ENCODE measurements around the gene PERP. TPM values are rescaled to one million over a fixed set of nuclear protein-coding genes. Genes with fewer than 3 reads are reported as not detected.

Gene PERP
- 1 to 10 TPM; 8.0 to 8.7 TPM for total RNA-seq
- polyA plus RNA-seq, result 6.4 TPM

- CTCF ChIA-PET, result interaction anchor here (1.0 to 3.4 kb wide), 6 partner anchors 9 to 401 kb away, joined by 3 to 60 read pairs (median 18); no protein-coding TSS in a partner anchor
Observed at GRCh38 chr6:138107078-138107751, at the start of gene PERP. Gene PERP (minus strand): TSS chr6:138107419. CDS start chr6:138107340, 79 bp downstream.

GRCh38 chr6:138155443-138155842 lies 48.2 kb upstream of the PERP start:
- H3K9me3 ChIP-seq (ENCODE audit: low read length), result peaks cover 3% of the 10 kb centered on the region
- Mint-ChIP-seq H3K27me3 (peaks cover 18 to 58% of the 10 kb centered on the region in 2 donors), H3K27ac (no peak overlapping the region), H3K4me1 (no peaks in the 10 kb centered on the region), H3K4me3 (no peak overlapping the region), H3K36me3 (no peaks in the 10 kb centered on the region), H3K9me3 (peaks cover 12 to 19% (median 16%) of the 10 kb centered on the region in 5 donors)
- no peak overlapping the region for H3K27ac ChIP-seq (ENCODE audit: low read depth, low read length)
- peaks cover 2% of the 10 kb centered on the region for H3K27me3 ChIP-seq (ENCODE audit: insufficient read depth, low read length, poor library complexity, severe bottlenecking)
- no peak for DNase-seq
- CTCF ChIA-PET, result no interaction called here
- POLR2A ChIA-PET, result no interaction called here
- no peaks in the 10 kb centered on the region for H3K4me1 ChIP-seq (ENCODE audit: insufficient read depth, low read length)
- H3K4me3 ChIP-seq (ENCODE audit: low read length), result no peak overlapping the region
- H3K36me3 ChIP-seq (ENCODE audit: insufficient read depth, low read length), result no peaks in the 10 kb centered on the region

More at GRCh38 chr6:138107078-138107751, at the start of gene PERP:
- peak within 1 kb of the TSS; percentile 91 to 95 (median 93) for H3K4me3 Mint-ChIP-seq
- Histone ChIP-seq H3K36me3 (ENCODE audit: insufficient read depth, low read length) (no peaks in the 10 kb centered on the region), H3K4me1 (ENCODE audit: insufficient read depth, low read length) (peaks cover 13% of the 10 kb centered on the region), H3K9me3 (ENCODE audit: low read length) (no peaks in the 10 kb centered on the region), H3K4me3 (ENCODE audit: low read length) (peak within 1 kb of the TSS; percentile 31), H3K27ac (ENCODE audit: low read depth, low read length) (peak within 1 kb of the TSS; percentile 2), H3K27me3 (ENCODE audit: insufficient read depth, low read length, poor library complexity, severe bottlenecking) (peaks cover 10% of the 10 kb centered on the region)
- peaks cover 0 to 3% of the 10 kb centered on the region in 2 donors for H3K27me3 Mint-ChIP-seq
- H3K36me3 Mint-ChIP-seq, result peaks cover 0 to 2% (median 0%) of the 10 kb centered on the region in 3 donors
- DNase-seq, result peak; percentile 30 to 83 (median 60)
- POLR2A ChIA-PET, result interaction anchor here (0.6 kb wide), 2 partner anchors 399 to 440 kb away, joined by 4 to 5 read pairs; no protein-coding TSS in a partner anchor
- peaks cover 22 to 40% (median 22%) of the 10 kb centered on the region in 3 donors for H3K4me1 Mint-ChIP-seq
- no peaks in the 10 kb centered on the region for H3K9me3 Mint-ChIP-seq
- H3K27ac Mint-ChIP-seq, result peak within 1 kb of the TSS; percentile 50 to 98 (median 90)

DNA sequence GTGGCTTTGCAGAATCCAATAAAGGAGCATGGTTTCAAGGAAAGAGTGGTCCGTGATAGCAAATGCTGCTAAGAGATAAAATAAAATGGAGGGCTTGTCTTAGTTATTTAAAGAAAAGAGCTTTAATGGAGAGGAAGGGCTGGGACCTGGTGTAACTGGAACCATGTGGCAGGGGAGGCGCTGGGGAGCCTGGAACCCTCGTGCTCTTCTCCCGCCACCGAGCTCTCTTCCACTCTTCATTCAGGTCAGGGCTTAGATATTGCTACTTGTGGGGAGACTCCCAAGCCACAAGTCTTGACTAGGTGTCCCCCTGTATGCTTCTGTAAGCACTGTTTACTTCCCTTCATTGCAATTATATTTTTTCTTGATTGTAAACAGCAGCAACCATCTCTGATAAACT lies 39.3 kb upstream of the PERP start:
- H3K27ac Mint-ChIP-seq, result no peak overlapping the region
- no peak overlapping the region for H3K4me3 Mint-ChIP-seq
- no peak overlapping the region for H3K27ac ChIP-seq (ENCODE audit: low read depth, low read length)
- no peaks in the 10 kb centered on the region for H3K9me3 ChIP-seq (ENCODE audit: low read length)
- H3K9me3 Mint-ChIP-seq, result peaks cover 0 to 2% (median 0%) of the 10 kb centered on the region in 5 donors
- H3K36me3 ChIP-seq (ENCODE audit: insufficient read depth, low read length), result no peaks in the 10 kb centered on the region
- H3K4me1 ChIP-seq (ENCODE audit: insufficient read depth, low read length), result no peaks in the 10 kb centered on the region
- DNase-seq, result no peak
- H3K36me3 Mint-ChIP-seq, result no peaks in the 10 kb centered on the region
- H3K4me1 Mint-ChIP-seq, result no peaks in the 10 kb centered on the region
- peaks cover 3% of the 10 kb centered on the region for H3K27me3 ChIP-seq (ENCODE audit: insufficient read depth, low read length, poor library complexity, severe bottlenecking)
- ChIA-PET CTCF (no interaction called here), POLR2A (no interaction called here)
- no peak overlapping the region for H3K4me3 ChIP-seq (ENCODE audit: low read length)
- peaks cover 19 to 42% of the 10 kb centered on the region in 2 donors for H3K27me3 Mint-ChIP-seq

DNA sequence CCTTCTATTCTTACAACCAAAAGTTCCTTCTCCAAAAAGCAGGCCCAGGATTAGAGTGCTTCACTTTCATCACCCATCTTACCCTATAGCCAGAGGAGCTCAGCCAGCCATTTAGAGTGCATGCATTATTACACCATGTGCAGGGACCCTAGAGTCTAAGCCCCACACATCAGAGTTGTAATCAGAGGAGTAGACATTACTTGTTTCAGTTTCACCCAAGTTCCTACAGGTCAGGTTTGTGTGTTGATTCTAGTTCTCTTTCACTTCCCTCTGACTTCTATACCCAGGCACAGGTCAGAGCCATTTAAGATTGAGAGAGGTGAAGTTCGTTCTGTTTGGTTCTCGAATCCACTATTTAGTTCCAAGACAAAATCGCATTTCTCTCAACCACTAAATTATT lies 38.2 kb upstream of the PERP start:
- H3K9me3 ChIP-seq (ENCODE audit: low read length), result no peaks in the 10 kb centered on the region
- H3K36me3 Mint-ChIP-seq, result no peaks in the 10 kb centered on the region
- H3K4me3 ChIP-seq (ENCODE audit: low read length), result no peak overlapping the region
- CTCF ChIA-PET, result no interaction called here
- H3K27me3 Mint-ChIP-seq, result peaks cover 19 to 44% of the 10 kb centered on the region in 2 donors
- no peak overlapping the region for H3K4me3 Mint-ChIP-seq
- H3K27ac Mint-ChIP-seq, result no peak overlapping the region
- POLR2A ChIA-PET, result no interaction called here
- peaks cover 3% of the 10 kb centered on the region for H3K27me3 ChIP-seq (ENCODE audit: insufficient read depth, low read length, poor library complexity, severe bottlenecking)
- no peak for DNase-seq
- peaks cover 0 to 2% (median 0%) of the 10 kb centered on the region in 5 donors for H3K9me3 Mint-ChIP-seq
- H3K4me1 ChIP-seq (ENCODE audit: insufficient read depth, low read length), result no peaks in the 10 kb centered on the region
- H3K27ac ChIP-seq (ENCODE audit: low read depth, low read length), result no peak overlapping the region
- H3K36me3 ChIP-seq (ENCODE audit: insufficient read depth, low read length), result no peaks in the 10 kb centered on the region
- H3K4me1 Mint-ChIP-seq, result no peaks in the 10 kb centered on the region

- Mint-ChIP-seq H3K4me1 (no peaks in the 10 kb centered on the region), H3K27ac (no peak overlapping the region), H3K27me3 (peaks cover 22 to 54% of the 10 kb centered on the region in 2 donors), H3K4me3 (no peak overlapping the region), H3K36me3 (no peaks in the 10 kb centered on the region), H3K9me3 (peaks cover 0 to 2% (median 0%) of the 10 kb centered on the region in 5 donors)
- Histone ChIP-seq H3K4me1 (ENCODE audit: insufficient read depth, low read length) (no peaks in the 10 kb centered on the region), H3K36me3 (ENCODE audit: insufficient read depth, low read length) (no peaks in the 10 kb centered on the region), H3K27ac (ENCODE audit: low read depth, low read length) (no peak overlapping the region), H3K27me3 (ENCODE audit: insufficient read depth, low read length, poor library complexity, severe bottlenecking) (peaks cover 3% of the 10 kb centered on the region), H3K9me3 (ENCODE audit: low read length) (no peaks in the 10 kb centered on the region), H3K4me3 (ENCODE audit: low read length) (no peak overlapping the region)
- ChIA-PET CTCF (no interaction called here), POLR2A (no interaction called here)
- DNase-seq, result no peak
Observed at GRCh38 chr6:138142806-138143205, 35.6 kb upstream of the PERP start.

DNA sequence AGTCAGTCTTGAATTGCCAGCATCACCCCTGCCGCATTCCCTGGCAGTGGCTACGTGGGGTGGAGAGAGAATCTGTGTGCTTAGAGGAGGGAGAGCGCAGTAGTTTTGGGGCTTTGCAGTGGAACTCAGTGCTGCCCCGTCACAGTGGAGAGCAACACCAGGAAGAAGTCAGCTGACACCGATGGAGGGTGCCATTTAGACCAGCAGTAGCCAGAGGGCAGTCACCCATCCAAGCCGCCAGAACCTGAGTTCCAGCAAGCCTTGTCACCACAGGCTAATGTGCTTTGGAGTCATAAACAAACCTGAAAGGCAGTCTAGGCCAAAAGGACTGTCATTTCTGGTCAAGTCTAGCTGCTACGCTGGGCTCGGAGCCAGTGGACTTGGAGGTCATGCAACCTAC lies 22.0 kb upstream of the PERP start:
- peaks cover 0 to 1% (median 0%) of the 10 kb centered on the region in 3 donors for H3K36me3 Mint-ChIP-seq
- Histone ChIP-seq H3K4me1 (ENCODE audit: insufficient read depth, low read length) (no peaks in the 10 kb centered on the region), H3K36me3 (ENCODE audit: insufficient read depth, low read length) (no peaks in the 10 kb centered on the region), H3K27me3 (ENCODE audit: insufficient read depth, low read length, poor library complexity, severe bottlenecking) (no peaks in the 10 kb centered on the region), H3K9me3 (ENCODE audit: low read length) (no peaks in the 10 kb centered on the region), H3K4me3 (ENCODE audit: low read length) (no peak overlapping the region), H3K27ac (ENCODE audit: low read depth, low read length) (no peak overlapping the region)
- H3K27ac Mint-ChIP-seq, result no peak overlapping the region
- no peak overlapping the region for H3K4me3 Mint-ChIP-seq
- peaks cover 0 to 2% (median under 1%) of the 10 kb centered on the region in 5 donors for H3K9me3 Mint-ChIP-seq
- H3K27me3 Mint-ChIP-seq, result peaks cover 4 to 19% of the 10 kb centered on the region in 2 donors
- no peak for DNase-seq
- CTCF ChIA-PET, result interaction anchor here (0.8 kb wide), 1 partner anchor 13 kb away, joined by 3 read pairs; no protein-coding TSS in a partner anchor
- no peaks in the 10 kb centered on the region for H3K4me1 Mint-ChIP-seq
- POLR2A ChIA-PET, result no interaction called here

- DNase-seq, result no peak
- CTCF ChIA-PET, result no interaction called here
- H3K4me3 Mint-ChIP-seq, result no peak overlapping the region
- H3K36me3 ChIP-seq (ENCODE audit: insufficient read depth, low read length), result no peaks in the 10 kb centered on the region
- H3K27ac ChIP-seq (ENCODE audit: low read depth, low read length), result no peak overlapping the region
- peaks cover 0 to 5% (median 4%) of the 10 kb centered on the region in 5 donors for H3K9me3 Mint-ChIP-seq
- H3K36me3 Mint-ChIP-seq, result peaks cover 0 to 1% (median 0%) of the 10 kb centered on the region in 3 donors
- no peak overlapping the region for H3K4me3 ChIP-seq (ENCODE audit: low read length)
- no peaks in the 10 kb centered on the region for H3K4me1 Mint-ChIP-seq
- H3K9me3 ChIP-seq (ENCODE audit: low read length), result no peaks in the 10 kb centered on the region
- no peak overlapping the region for H3K27ac Mint-ChIP-seq
- H3K4me1 ChIP-seq (ENCODE audit: insufficient read depth, low read length), result no peaks in the 10 kb centered on the region
- POLR2A ChIA-PET, result no interaction called here
- H3K27me3 Mint-ChIP-seq, result peaks cover 9 to 28% of the 10 kb centered on the region in 2 donors
- no peaks in the 10 kb centered on the region for H3K27me3 ChIP-seq (ENCODE audit: insufficient read depth, low read length, poor library complexity, severe bottlenecking)
Observed at GRCh38 chr6:138128096-138128495, 20.9 kb upstream of the PERP start.

DNA sequence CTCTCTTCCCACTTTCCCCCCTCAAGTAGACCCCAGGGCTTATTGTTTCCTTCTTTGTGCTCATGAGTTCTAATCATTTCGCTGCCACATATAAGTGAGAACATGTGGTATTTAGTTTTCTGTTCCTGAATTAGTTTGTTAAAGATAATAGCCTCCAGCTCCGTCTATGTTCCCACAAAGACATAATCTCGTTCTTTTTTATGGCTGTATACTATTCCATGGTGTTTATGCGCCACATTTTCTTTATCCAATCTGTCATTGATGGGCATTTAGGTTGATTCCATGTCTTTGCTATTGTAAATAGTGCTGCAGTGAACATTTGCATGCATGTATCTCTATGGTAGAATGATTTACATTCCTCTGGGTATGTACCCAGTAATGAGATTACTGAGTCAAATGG lies 16.9 kb upstream of the PERP start:
- no peak overlapping the region for H3K4me3 ChIP-seq (ENCODE audit: low read length)
- peaks cover 0 to 5% (median 4%) of the 10 kb centered on the region in 5 donors for H3K9me3 Mint-ChIP-seq
- no peak overlapping the region for H3K27ac Mint-ChIP-seq
- no peaks in the 10 kb centered on the region for H3K4me1 Mint-ChIP-seq
- no peaks in the 10 kb centered on the region for H3K9me3 ChIP-seq (ENCODE audit: low read length)
- peaks cover 0 to 1% (median 0%) of the 10 kb centered on the region in 3 donors for H3K36me3 Mint-ChIP-seq
- H3K4me3 Mint-ChIP-seq, result no peak overlapping the region
- no peak for DNase-seq
- no peaks in the 10 kb centered on the region for H3K4me1 ChIP-seq (ENCODE audit: insufficient read depth, low read length)
- H3K27ac ChIP-seq (ENCODE audit: low read depth, low read length), result no peak overlapping the region
- peaks cover 9 to 40% of the 10 kb centered on the region in 2 donors for H3K27me3 Mint-ChIP-seq
- H3K27me3 ChIP-seq (ENCODE audit: insufficient read depth, low read length, poor library complexity, severe bottlenecking), result no peaks in the 10 kb centered on the region
- ChIA-PET POLR2A (no interaction called here), CTCF (no interaction called here)
- H3K36me3 ChIP-seq (ENCODE audit: insufficient read depth, low read length), result no peaks in the 10 kb centered on the region

Data from CD8-positive, alpha-beta memory T cell (primary cell).